H1 (cell line): ENCODE measurements around the gene DICER1. TPM values are rescaled to one million over a fixed set of nuclear protein-coding genes. Genes with fewer than 3 reads are reported as not detected.

Experiments
- CTCF ChIA-PET: fragments of 300-600 bp; sonication (Branson Sonifier 250); formaldehyde crosslinking; loops from one replicate; lab custom pipeline; 2021; ENCODE audit not compliant: partially characterized antibody; lab: Charles Lee
- POLR2A ChIA-PET: fragments of 300-600 bp; sonication (Branson Sonifier 250); formaldehyde crosslinking; loops from one replicate; lab custom pipeline; 2021; ENCODE audit warnings: inconsistent platforms; ENCODE audit not compliant: partially characterized antibody; lab: Charles Lee
- DNase-seq, 2 experiments: peaks; one replicate each; pipeline versions ENCODE4 v3.0.0 to v3.0.0-alpha.2; 2010 to 2022; ENCODE audit warnings: low spot score in 2 of 2, low read depth in 1 of 2, mixed read lengths in 1 of 2
- FAIRE-seq: peaks from 2 replicates; lab custom pipeline; 2011; peaks lifted over from hg19 to GRCh38; lab: Jason Lieb, UNC
- H2AFZ ChIP-seq: 2 replicates; pipeline ENCODE4 v1.8.1; 2012; ENCODE audit warnings: low read length, inconsistent platforms
- H2AK5ac ChIP-seq: 2 replicates; pipeline ENCODE4 v1.6.1; 2013; ENCODE audit warnings: low read depth, low read length
- H2BK120ac ChIP-seq: replicated peaks from 2 replicates; pipeline ENCODE3; 2013; ENCODE audit warnings: low read depth, low read length, inconsistent platforms
- H2BK12ac ChIP-seq: 2 replicates; pipeline ENCODE4 v1.6.1; 2013; ENCODE audit warnings: low read depth, low read length
- H2BK15ac ChIP-seq: 2 replicates; pipeline ENCODE4 v1.6.1; 2013; ENCODE audit warnings: low read length
- H2BK20ac ChIP-seq: 2 replicates; pipeline ENCODE4 v1.6.1; 2013; ENCODE audit warnings: low read length
- H2BK5ac ChIP-seq: 2 replicates; pipeline ENCODE4 v1.6.1; 2013; ENCODE audit warnings: low read depth, low read length
- H3K14ac ChIP-seq: 2 replicates; pipeline ENCODE4 v1.6.1; 2013; ENCODE audit warnings: inconsistent platforms; ENCODE audit not compliant: insufficient read length
- H3K18ac ChIP-seq: 2 replicates; pipeline ENCODE4 v1.6.1; 2013; ENCODE audit warnings: low read length; ENCODE audit errors: extremely low read depth
- H3K23ac ChIP-seq: 2 replicates; pipeline ENCODE4 v1.6.1; 2013; ENCODE audit warnings: inconsistent platforms; ENCODE audit not compliant: insufficient read length
- H3K23me2 ChIP-seq: 2 replicates; pipeline ENCODE4 v1.6.1; 2013; ENCODE audit warnings: low read depth, low read length
- H3K27ac ChIP-seq: 2 replicates; pipeline ENCODE4 v1.6.1; 2011; ENCODE audit warnings: low read depth, low read length, inconsistent platforms
- H3K27me3 ChIP-seq, 4 experiments: replicated peaks in 1 of 4; 1 replicate in 1 of 4; 2 replicates in 3 of 4; pipeline versions ENCODE4 v1.6.1 to v1.8.1; 2011 to 2013; ENCODE audit warnings: low read length in 3 of 4, mild to moderate bottlenecking in 3 of 4, inconsistent platforms in 2 of 4, mixed read lengths in 2 of 4, moderate library complexity in 1 of 4; ENCODE audit not compliant: control insufficient read depth in 3 of 4, insufficient read depth in 3 of 4; ENCODE audit errors: extremely low read depth in 1 of 4
- H3K36me3 ChIP-seq, 4 experiments: 2 replicates each; pipeline versions ENCODE4 v1.6.1 to v1.8.1; 2011 to 2013; ENCODE audit warnings: mild to moderate bottlenecking in 4 of 4, low read length in 3 of 4, moderate library complexity in 2 of 4, control low read depth in 1 of 4, inconsistent platforms in 1 of 4; ENCODE audit not compliant: insufficient read depth in 4 of 4, control insufficient read depth in 2 of 4
- H3K4ac ChIP-seq: replicated peaks from 2 replicates; pipeline ENCODE3; 2013; ENCODE audit warnings: low read length, low read depth, mixed read lengths, inconsistent platforms; ENCODE audit not compliant: insufficient read length
- H3K4me1 ChIP-seq, 4 experiments: replicated peaks in 1 of 4; 1 replicate in 1 of 4; 2 replicates in 3 of 4; pipeline versions ENCODE4 v1.6.1 to v1.8.1; 2011 to 2013; ENCODE audit warnings: low read length in 3 of 4, inconsistent platforms in 2 of 4, mixed read lengths in 1 of 4; ENCODE audit not compliant: insufficient read depth in 4 of 4, control insufficient read depth in 3 of 4
- H3K4me2 ChIP-seq, 2 experiments: 2 replicates each; pipeline versions ENCODE4 v1.6.1 to v1.8.1; 2011 to 2013; ENCODE audit warnings: low read depth in 2 of 2, low read length in 2 of 2, control low read depth in 1 of 2, inconsistent platforms in 1 of 2, mild to moderate bottlenecking in 1 of 2; ENCODE audit not compliant: insufficient read depth in 1 of 2
- H3K4me3 ChIP-seq, 4 experiments: fragments of 200-600, 300-600 bp in 1 of 4; sonication (generic), shearing (Covaris generic), sonication (Bioruptor Twin) in 1 of 4; 2 replicates each; pipeline versions ENCODE4 v1.5.1 to v1.8.1; 2011 to 2016; ENCODE audit warnings: low read length in 4 of 4, low read depth in 3 of 4, control low read depth in 2 of 4, inconsistent platforms in 2 of 4, mild to moderate bottlenecking in 2 of 4, mixed read lengths in 1 of 4, moderate library complexity in 1 of 4; ENCODE audit not compliant: insufficient read depth in 2 of 4; ENCODE audit errors: extremely low read depth in 1 of 4
- H3K56ac ChIP-seq: replicated peaks from 2 replicates; pipeline ENCODE3; 2013; ENCODE audit warnings: low read depth, mild to moderate bottlenecking, mixed read lengths, low read length, inconsistent platforms; ENCODE audit not compliant: insufficient read length
- H3K79me1 ChIP-seq: 2 replicates; pipeline ENCODE4 v1.6.1; 2013; ENCODE audit warnings: low read depth, low read length, control low read depth
- H3K79me2 ChIP-seq, 2 experiments: 2 replicates each; pipeline versions ENCODE4 v1.6.1 to v1.8.1; 2012 to 2013; ENCODE audit warnings: low read length in 2 of 2, mild to moderate bottlenecking in 2 of 2, inconsistent platforms in 1 of 2; ENCODE audit not compliant: insufficient read depth in 2 of 2, control insufficient read depth in 1 of 2
- H3K9ac ChIP-seq, 4 experiments: replicated peaks in 1 of 4; 1 replicate in 1 of 4; 2 replicates in 3 of 4; pipeline versions ENCODE4 v1.6.1 to v1.8.1; 2011 to 2013; ENCODE audit warnings: low read depth in 3 of 4, low read length in 3 of 4, control low read depth in 2 of 4, mild to moderate bottlenecking in 2 of 4, moderate library complexity in 2 of 4, inconsistent platforms in 1 of 4; ENCODE audit errors: extremely low read depth in 1 of 4
- H3K9me3 ChIP-seq, 2 experiments: 2 replicates each; pipeline versions ENCODE4 v1.6.1 to v1.8.1; 2012 to 2013; ENCODE audit warnings: mild to moderate bottlenecking in 2 of 2, moderate library complexity in 2 of 2, control low read depth in 1 of 2, inconsistent platforms in 1 of 2, low read depth in 1 of 2, low read length in 1 of 2, mixed read lengths in 1 of 2; ENCODE audit not compliant: insufficient read depth in 2 of 2
- H4K20me1 ChIP-seq, 2 experiments: replicated peaks in 1 of 2; 2 replicates each; pipeline versions ENCODE3 to v1.8.1; 2011 to 2013; ENCODE audit warnings: inconsistent platforms in 2 of 2, low read length in 2 of 2, mild to moderate bottlenecking in 1 of 2; ENCODE audit not compliant: insufficient read depth in 2 of 2, control insufficient read depth in 1 of 2
- H4K5ac ChIP-seq: 2 replicates; pipeline ENCODE4 v1.6.1; 2013; ENCODE audit warnings: low read length, low read depth, mixed read lengths, inconsistent platforms; ENCODE audit not compliant: insufficient read length
- H4K8ac ChIP-seq: 2 replicates; pipeline ENCODE4 v1.8.0; 2013; ENCODE audit warnings: mild to moderate bottlenecking, moderate library complexity, low read length, inconsistent platforms; ENCODE audit not compliant: insufficient read depth; ENCODE audit errors: extremely low read depth
- H4K91ac ChIP-seq: replicated peaks from 2 replicates; pipeline ENCODE3; 2013; ENCODE audit warnings: low read length, mixed read lengths, inconsistent platforms; ENCODE audit not compliant: insufficient read length
- EP300 ChIP-seq, 2 experiments: IDR thresholded peaks; 1 replicate in 1 of 2; 2 replicates in 1 of 2; pipeline ENCODE4 v1.6.1; 2011 to 2012; ENCODE audit warnings: low read depth in 2 of 2, low read length in 2 of 2, mild to moderate bottlenecking in 2 of 2, borderline replicate concordance in 1 of 2, inconsistent platforms in 1 of 2, moderate library complexity in 1 of 2
- GABPA ChIP-seq: IDR thresholded peaks from 2 replicates; pipeline ENCODE4 v1.6.1; 2011; ENCODE audit warnings: mild to moderate bottlenecking, low read length, moderate library complexity, borderline replicate concordance; ENCODE audit not compliant: insufficient read depth
- MAFK ChIP-seq: IDR thresholded peaks from 2 replicates; pipeline ENCODE4 v1.6.1; 2012; ENCODE audit warnings: low read depth, mild to moderate bottlenecking, improper control_type of control experiment, low read length
- POLR2AphosphoS5 ChIP-seq: IDR thresholded peaks from 2 replicates; pipeline ENCODE4 v1.6.1; 2011; ENCODE audit warnings: low read depth, low read length
- TCF12 ChIP-seq: IDR thresholded peaks from 2 replicates; pipeline ENCODE4 v1.6.1; 2011; ENCODE audit warnings: low read depth, mild to moderate bottlenecking, low read length
- ZNF274 ChIP-seq: IDR thresholded peaks from 2 replicates; pipeline ENCODE4 v1.7.0; 2012; ENCODE audit warnings: low read length, borderline replicate concordance; ENCODE audit errors: extremely low read depth
- WGBS, 2 experiments: shearing (Covaris generic) in 1 of 2; methylation state at CpG; one replicate each; pipeline versions ENCODE4 v1.1.6 to v1.1.7; 2013 to 2015; ENCODE audit warnings: low lambda C conversion rate in 2 of 2, mixed read lengths in 2 of 2, inconsistent platforms in 1 of 2, low coverage in 1 of 2, missing lambda C conversion rate in 1 of 2; ENCODE audit not compliant: insufficient replicate concordance in 2 of 2, insufficient coverage in 1 of 2, insufficient read length in 1 of 2; ENCODE audit errors: extremely low coverage in 1 of 2, missing lambda C conversion rate in 1 of 2; 5-methylcytosine and 5-hydroxymethylcytosine counted together
- polyA plus RNA-seq, 7 experiments: library from polyadenylated mRNA; depleted of rRNA in 3 of 7; stranded (reverse) in 5 of 7; unstranded in 2 of 7; fragments of >200 nt in 5 of 7; fragments of 200-250 nt in 2 of 7; gene quantifications; 1 replicate in 5 of 7; 2 replicates in 1 of 7; 4 replicates in 1 of 7; pipeline versions ENCODE4 v1.2.1 to v1.2.3, GENCODE V29; 2011 to 2013; ENCODE audit warnings: missing spikeins in 2 of 7, mixed read lengths in 2 of 7
- total RNA-seq: library from RNA; stranded (reverse); fragmentation: NEBNext Ultra II Directional; extraction: Animal tissue kit (Norgen Biotek cat#: 25700); gene quantifications from 2 replicates; pipeline ENCODE4 v1.2.1, GENCODE V29; 2021

DICER1 gene
- total and polyA plus RNA-seq, 2 of the 8 experiments (the other 6 are each of a cell fraction or from before 2014, with no cell fraction given), result 11.9 to 61.8 TPM

GRCh38 chr14:95128140-95128539 is 29.2 kb downstream of the DICER1 start:
- ChIA-PET POLR2A (no interaction called here), CTCF (no interaction called here)
- no peak for TF ChIP-seq MAFK
- no peak for TF ChIP-seq GABPA
- TF ChIP-seq EP300 (IDR thresholded peaks at IDR 0.05; ENCODE audit: borderline replicate concordance in 1 of 2, low read depth in 2 of 2, low read length in 2 of 2), result no peak
- TF ChIP-seq TCF12, result no peak
- TF ChIP-seq POLR2AphosphoS5, result no peak
- no peak for TF ChIP-seq ZNF274

More at GRCh38 chr14:95128140-95128539, 29.2 kb downstream of the DICER1 start:
- H3K4me2 ChIP-seq, result no peak overlapping the region
- H3K4me1 ChIP-seq, result peaks cover 0 to 6% (median 5%) of the 10 kb centered on the region in 4 experiments; a peak in 6 of 7 replicates
- H3K9ac ChIP-seq, result no peak overlapping the region
- no peak overlapping the region for H4K91ac ChIP-seq
- H3K79me2 ChIP-seq, result no peaks in the 10 kb centered on the region; a peak in 1 of 4 replicates
- no peaks in the 10 kb centered on the region for H3K23me2 ChIP-seq
- H2BK12ac ChIP-seq, result no peak overlapping the region
- H2BK120ac ChIP-seq, result no peak overlapping the region
- peaks cover 0 to 22% (median 3%) of the 10 kb centered on the region in 4 experiments; a peak in 6 of 8 replicates for H3K36me3 ChIP-seq
- no peak overlapping the region for H3K4me3 ChIP-seq
- no peak overlapping the region for H2AK5ac ChIP-seq
- H2BK15ac ChIP-seq, result no peak overlapping the region
- no peaks in the 10 kb centered on the region for H3K9me3 ChIP-seq
- H3K14ac ChIP-seq, result no peak overlapping the region
- H3K56ac ChIP-seq, result no peak overlapping the region
- H4K8ac ChIP-seq, result no peak overlapping the region
- DNase-seq (no peak), FAIRE-seq (no peak)
- H3K27me3 ChIP-seq, result no peaks in the 10 kb centered on the region
- no peak overlapping the region for H3K18ac ChIP-seq
- H3K79me1 ChIP-seq, result no peaks in the 10 kb centered on the region
- 95% methylated on average over 4 of the region's 4 CpGs; no CpG with 5 or more reads in 1 of the 2 experiments for WGBS, 2 experiments
- no peaks in the 10 kb centered on the region for H4K20me1 ChIP-seq
- no peak overlapping the region for H2AFZ ChIP-seq
- H3K4ac ChIP-seq, result no peak overlapping the region
- no peak overlapping the region for H3K27ac ChIP-seq
- no peak overlapping the region for H3K23ac ChIP-seq
- no peak overlapping the region for H2BK5ac ChIP-seq
- no peak overlapping the region for H4K5ac ChIP-seq
- H2BK20ac ChIP-seq, result no peak overlapping the region
